GM19238 (cell line): ENCODE measurements around the gene USP22.

Experiments used
- DNase-seq: peaks from one replicate; pipeline ENCODE4 v3.0.0; 2011; ENCODE audit warnings: low spot score; ENCODE audit not compliant: insufficient read length

The USP22 gene

GRCh38 chr17:21021208-21021803 is 21.5 kb downstream of the USP22 start:
- DNase-seq, result no peak

GRCh38 chr17:21020622-21021021 is 22.2 kb downstream of the USP22 start:
- no peak for DNase-seq

GRCh38 chr17:21019976-21020586 is 22.7 kb downstream of the USP22 start:
- DNase-seq, result no peak

DNA sequence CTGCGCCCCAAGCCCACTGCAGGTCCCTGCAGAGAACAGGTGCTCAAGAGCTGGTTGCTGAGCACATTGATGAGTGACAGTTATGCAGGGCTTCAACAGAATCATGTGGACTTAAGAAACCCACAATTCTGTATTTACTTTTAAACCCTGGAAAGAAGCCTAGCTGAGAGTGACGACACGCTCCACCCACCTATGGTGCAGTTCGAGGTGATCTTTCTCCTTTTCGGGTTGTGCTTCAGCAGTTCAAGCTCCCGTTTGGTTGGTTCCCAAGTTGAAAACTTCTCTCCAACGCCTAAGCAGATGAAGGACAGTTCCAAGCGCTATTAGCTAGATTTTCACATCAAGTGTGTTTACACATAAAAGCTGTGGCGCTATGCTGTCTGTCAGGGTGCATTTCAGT is 23.9 kb downstream of the USP22 start:
- DNase-seq, result no peak

- DNase-seq, result no peak
These were observed 24.9 kb downstream of the USP22 start for GRCh38 chr17:21017861-21018260.

DNA sequence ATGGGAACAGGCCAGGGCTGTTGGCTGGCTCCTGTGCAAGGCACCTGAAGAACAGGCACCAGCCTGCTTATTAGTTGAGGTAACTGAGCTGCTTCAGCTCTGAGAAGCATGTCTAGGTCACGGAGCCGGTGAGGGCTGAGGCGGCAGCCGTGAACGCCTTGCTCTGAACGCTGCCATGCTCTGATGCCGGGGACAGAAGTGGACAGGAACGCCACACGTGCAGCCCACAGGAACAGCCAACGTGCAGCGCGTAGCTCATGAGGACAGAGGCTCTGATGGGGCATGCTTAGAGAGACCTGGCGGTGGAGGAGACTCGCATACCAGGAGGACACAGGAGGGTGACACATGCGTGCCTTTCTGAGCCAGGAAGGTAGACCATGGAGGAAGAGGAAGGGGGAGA is 25.6 kb downstream of the USP22 start:
- no peak for DNase-seq

DNA sequence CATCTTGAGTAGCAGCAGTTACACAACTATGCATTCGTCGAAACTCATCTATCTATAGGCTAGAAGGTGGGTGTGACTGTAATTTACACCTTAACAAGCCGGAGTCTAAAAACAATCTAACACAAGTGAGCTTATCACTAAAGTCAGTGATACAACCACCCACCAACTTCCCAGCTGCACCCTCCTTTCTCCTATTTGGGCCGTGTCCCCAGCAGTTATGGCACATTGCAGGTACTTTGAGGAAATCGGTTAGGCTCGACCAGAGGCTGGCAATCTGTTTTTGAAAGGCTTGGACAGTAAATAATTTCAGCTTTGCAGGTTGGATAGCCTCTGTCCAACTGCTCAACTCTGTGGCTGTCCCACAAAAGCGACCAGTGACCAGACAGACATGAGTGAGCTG is 26.0 kb downstream of the USP22 start:
- no peak for DNase-seq

DNA sequence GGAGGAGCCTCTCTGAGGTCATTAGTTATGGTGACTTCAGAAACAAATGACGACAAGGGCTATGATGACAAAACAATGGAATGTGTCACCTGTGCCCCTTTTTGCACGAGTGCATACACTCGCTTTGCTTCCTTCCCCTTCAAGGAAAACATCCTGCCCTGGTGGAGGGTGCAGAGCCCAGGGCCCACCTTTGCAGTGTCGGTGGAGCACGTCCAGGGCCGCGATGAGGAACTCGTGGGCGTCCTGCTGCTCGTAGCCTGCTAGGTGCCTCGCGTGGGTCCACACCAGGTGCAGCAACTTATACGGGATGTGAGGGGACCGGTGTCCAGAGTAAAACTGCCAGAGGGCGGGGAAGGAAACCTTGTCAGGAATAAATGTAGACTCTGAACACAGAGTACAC is 27.2 kb downstream of the USP22 start:
- DNase-seq, result no peak

- DNase-seq, result no peak
These were observed 28.3 kb downstream of the USP22 start for GRCh38 chr17:21014498-21014897.

GRCh38 chr17:21013983-21014382 is 28.8 kb downstream of the USP22 start:
- DNase-seq, result no peak

- no peak for DNase-seq
These were observed 30.1 kb downstream of the USP22 start for GRCh38 chr17:21012736-21013135.

DNA sequence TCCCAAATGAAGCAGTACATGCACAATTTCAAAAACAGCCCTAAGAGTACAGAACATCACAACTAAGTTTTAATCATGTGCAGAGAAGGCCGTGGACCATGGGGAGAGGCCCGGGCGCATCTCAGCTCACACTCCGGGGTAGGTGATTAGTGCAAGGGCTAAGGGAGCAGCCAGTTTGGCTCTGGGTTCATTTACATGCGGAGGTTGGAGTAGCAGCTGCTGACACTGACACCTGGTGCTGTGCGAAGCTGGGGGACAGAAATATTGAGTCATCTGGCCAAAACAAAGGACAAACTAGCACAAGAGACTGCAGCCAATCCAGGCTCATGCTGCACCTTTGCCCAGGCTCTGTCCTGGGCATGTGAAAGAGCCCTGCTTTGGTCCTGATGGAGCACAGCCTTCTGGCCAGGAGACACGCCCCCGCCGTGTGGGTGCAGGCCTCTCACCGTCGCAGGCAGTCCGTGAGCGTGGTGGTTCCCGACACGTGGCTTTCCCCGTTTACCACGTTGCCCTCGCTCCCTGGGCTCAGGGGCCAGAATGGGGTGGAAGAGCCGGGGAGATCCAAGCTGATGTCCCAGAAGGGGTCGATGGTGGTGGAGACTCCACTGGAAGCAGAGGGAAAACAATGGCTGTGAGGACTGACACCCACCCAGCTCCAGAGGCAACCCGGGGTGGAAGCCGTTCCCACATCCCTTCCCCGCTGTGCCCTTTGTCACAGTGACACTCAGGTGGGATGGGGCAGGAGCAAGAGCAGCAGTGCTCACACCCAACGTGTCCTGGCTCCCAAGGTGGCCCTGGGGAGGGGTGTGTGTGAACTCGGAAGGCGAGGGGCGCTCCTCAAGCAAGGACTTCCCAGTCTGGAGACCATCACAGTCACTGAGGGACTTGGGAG is 31.9 kb downstream of the USP22 start:
- no peak for DNase-seq

GRCh38 chr17:21008992-21009671 is 33.7 kb downstream of the USP22 start:
- no peak for DNase-seq

DNA sequence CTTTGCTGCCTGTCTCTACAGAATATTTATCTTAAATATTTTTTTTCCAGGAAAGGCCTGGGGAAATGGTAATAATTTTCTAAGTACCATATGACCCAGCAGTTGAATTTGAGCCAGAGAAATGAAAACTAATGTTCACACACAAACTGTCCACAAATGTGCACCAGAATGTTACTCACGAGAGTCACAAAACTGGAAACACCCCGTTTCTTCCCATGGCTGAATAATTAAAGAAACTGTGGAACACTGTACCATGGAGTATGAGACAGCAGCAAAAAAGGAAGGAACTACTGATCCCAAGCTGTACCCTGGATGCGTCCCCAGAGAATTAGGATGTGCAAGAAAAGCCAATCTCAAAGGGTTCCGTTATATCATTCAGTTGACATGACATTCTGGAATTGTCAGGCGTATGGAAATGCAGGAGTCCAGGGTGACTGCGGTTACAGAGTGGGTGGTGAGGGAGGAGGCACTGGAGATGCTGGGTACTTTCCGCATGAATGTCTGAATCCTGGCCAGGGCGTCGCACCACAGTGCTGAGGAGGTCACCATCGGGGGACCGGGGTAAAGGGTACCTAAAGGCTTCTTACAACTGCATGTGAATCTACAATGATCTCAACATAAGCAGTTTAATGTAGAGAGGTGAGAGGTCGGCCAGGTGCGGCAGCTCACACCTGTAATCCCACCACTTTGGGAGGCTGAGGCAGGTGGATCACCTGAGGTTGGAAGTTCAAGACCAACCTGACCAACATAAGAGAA is 34.5 kb downstream of the USP22 start:
- no peak for DNase-seq

DNA sequence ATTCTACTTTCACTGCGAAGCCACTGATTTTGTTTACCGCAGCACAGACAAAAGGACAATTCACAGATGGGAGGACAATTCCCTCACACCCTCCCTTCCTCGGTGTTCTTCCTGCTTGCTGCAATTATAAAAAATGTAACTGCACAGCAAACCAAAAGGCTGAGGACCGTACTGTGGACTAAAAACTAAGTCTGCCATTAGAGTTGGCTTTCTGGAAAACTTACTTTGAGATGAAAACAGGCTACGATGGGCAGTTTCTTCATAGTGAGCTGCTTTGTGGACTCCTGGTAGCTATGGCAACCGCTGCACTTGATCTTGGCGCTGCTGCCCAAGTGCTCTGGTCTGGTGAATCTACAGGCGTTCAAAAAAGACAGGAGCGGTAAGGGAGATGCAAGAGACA is 35.2 kb downstream of the USP22 start:
- no peak for DNase-seq

DNA sequence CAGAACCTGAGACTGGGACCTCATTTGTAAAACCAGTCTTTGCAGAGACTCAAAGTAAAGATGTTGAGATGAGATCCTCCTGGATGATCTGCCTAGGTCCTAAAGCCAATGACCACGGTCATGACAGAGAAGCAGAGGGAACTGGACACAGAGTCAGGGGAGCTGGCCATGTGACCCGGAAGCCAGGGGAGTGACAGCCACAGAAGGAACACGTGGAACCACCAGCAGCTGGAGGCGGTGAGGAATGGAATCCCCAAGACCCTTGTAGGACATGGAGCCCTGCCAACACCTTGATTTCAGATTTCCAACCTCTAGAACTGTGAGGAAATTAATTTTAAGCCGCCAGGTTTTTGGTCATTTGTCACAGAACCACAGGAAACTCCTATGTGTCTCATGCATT is 37.0 kb downstream of the USP22 start:
- no peak for DNase-seq

DNA sequence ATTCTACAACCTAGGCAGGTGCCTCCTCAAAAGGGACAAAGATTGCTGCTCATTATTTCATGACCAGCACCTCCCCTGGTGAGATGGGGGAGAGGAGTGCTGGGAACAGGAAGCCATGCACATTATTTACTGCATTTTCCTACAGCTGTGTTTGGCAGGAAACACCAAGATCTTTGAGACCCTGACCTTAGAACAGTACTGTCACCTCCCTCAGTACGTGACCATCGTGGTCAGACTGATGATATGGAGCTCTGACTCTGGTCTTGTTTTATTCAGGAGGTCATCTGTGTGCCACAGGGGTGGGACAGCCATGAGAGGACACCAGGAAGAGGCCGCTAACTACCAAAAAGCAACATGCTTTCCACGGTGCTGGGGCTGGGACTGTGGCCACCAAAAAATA is 37.4 kb downstream of the USP22 start:
- no peak for DNase-seq

- no peak for DNase-seq
These were observed 38.5 kb downstream of the USP22 start for GRCh38 chr17:21004016-21004930.

DNA sequence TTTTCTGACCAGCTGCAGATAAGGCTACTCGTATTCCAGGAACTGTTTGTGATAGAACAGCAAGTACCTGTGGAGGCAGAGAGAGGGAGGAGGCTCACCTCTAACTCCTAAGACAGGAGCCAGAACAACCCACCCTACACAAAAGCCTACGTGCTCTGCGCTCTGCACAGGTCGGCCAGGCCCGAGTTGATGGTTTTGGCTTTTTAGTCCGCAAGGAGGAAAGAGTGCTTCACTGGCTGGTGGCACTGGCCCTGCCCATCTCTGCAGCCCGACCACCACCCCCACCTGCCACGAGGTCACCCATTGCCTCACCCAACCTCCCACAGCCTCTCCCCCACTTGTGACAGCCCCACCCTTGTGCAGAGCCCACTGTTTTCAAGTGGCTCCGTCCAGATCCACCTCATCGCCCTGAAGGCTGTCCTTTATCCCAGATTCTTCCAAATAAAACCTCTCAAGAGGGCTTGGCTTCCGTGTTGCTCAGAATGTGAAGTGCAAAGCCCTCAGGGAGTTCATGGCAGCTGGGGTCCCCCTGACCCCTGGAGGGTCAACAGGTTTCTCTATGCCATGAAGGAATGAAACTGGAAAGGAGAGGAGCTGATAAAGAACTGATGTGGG is 39.7 kb downstream of the USP22 start:
- no peak for DNase-seq
